DOHH2 (cell line): ENCODE measurements around the gene ADGRG1.
A peak's percentile ranks its signal among the peaks of the same experiment; 100 is the strongest.

ENCODE experiments used
- H3F3A ChIP-seq: fragments of 200-600 bp; sonication (generic), shearing (Covaris generic); 2 replicates; pipeline ENCODE4 v1.6.0; 2016; ENCODE audit warnings: antibody characterized with exemption, mild to moderate bottlenecking; ENCODE audit not compliant: control insufficient read depth, insufficient read depth
- H3K27ac ChIP-seq: fragments of 200-600 bp; sonication (generic); 2 replicates; pipeline ENCODE4 v1.5.1; 2014; ENCODE audit warnings: low read depth, mild to moderate bottlenecking, low read length, moderate library complexity
- H3K27me3 ChIP-seq: fragments of 200-600 bp; sonication (generic); 2 replicates; pipeline ENCODE4 v1.6.1; 2014; ENCODE audit warnings: mild to moderate bottlenecking, low read length, mixed read lengths; ENCODE audit not compliant: control insufficient read depth
- H3K36me3 ChIP-seq: fragments of 200-600 bp; sonication (generic); 2 replicates; pipeline ENCODE4 v1.6.1; 2014; ENCODE audit warnings: mild to moderate bottlenecking, low read length, moderate library complexity, mixed read lengths; ENCODE audit not compliant: control insufficient read depth
- H3K4me1 ChIP-seq: fragments of 200-600 bp; sonication (generic); 2 replicates; pipeline ENCODE4 v1.6.1; 2014; ENCODE audit warnings: mild to moderate bottlenecking, low read length, mixed read lengths; ENCODE audit not compliant: control insufficient read depth
- H3K4me2 ChIP-seq: fragments of 200-600 bp; sonication (generic); 2 replicates; pipeline ENCODE4 v1.6.0; 2014; ENCODE audit warnings: mild to moderate bottlenecking, low read length, moderate library complexity
- H3K4me3 ChIP-seq: fragments of 200-600 bp; sonication (generic); 2 replicates; pipeline ENCODE4 v1.5.1; 2014; ENCODE audit warnings: mild to moderate bottlenecking, low read length, mixed read lengths
- H3K79me2 ChIP-seq: fragments of 200-600 bp; sonication (generic); 2 replicates; pipeline ENCODE4 v1.6.1; 2014; ENCODE audit warnings: mild to moderate bottlenecking, low read length, mixed read lengths; ENCODE audit not compliant: control insufficient read depth
- H3K9me2 ChIP-seq: fragments of 200-600 bp; sonication (generic); replicated peaks from 2 replicates; pipeline ENCODE4 v1.6.1; 2014; ENCODE audit warnings: mild to moderate bottlenecking, low read length, mixed read lengths; ENCODE audit not compliant: control insufficient read depth
- H3K9me3 ChIP-seq: fragments of 200-600 bp; sonication (generic); 2 replicates; pipeline ENCODE4 v1.6.1; 2014; ENCODE audit warnings: antibody characterized with exemption, low read length, mixed read lengths; ENCODE audit not compliant: control insufficient read depth, insufficient read depth
- H4K20me1 ChIP-seq: fragments of 200-600 bp; sonication (generic); 2 replicates; pipeline ENCODE4 v1.6.0; 2014; ENCODE audit warnings: low read depth, mild to moderate bottlenecking, antibody characterized with exemption, low read length, moderate library complexity; ENCODE audit not compliant: control insufficient read depth, insufficient read depth
- EZH2phosphoT487 ChIP-seq: fragments of 200-600 bp; sonication (generic); IDR thresholded peaks from 2 replicates; pipeline ENCODE4 v1.6.1; 2017; ENCODE audit warnings: borderline replicate concordance, mild to moderate bottlenecking, antibody characterized with exemption, low read length, moderate library complexity, mixed read lengths
- TF ChIP-seq, protein P1 (sequence below): fragments of 200-600 bp; sonication (generic); IDR thresholded peaks from one replicate; pipeline ENCODE4 v1.5.1; 2014; ENCODE audit warnings: antibody characterized with exemption, mild to moderate bottlenecking, low read depth, low read length; ENCODE audit not compliant: poor library complexity, severe bottlenecking

Gene ADGRG1

GRCh38 chr16:57689762-57690558, 61.5 kb downstream of the ADGRG1 start:
- H3K4me3 ChIP-seq, result peak overlapping the region; percentile 19
- no peaks in the 10 kb centered on the region for H3K79me2 ChIP-seq
- no peaks in the 10 kb centered on the region for H4K20me1 ChIP-seq
- H3K4me2 ChIP-seq, result peak overlapping the region; percentile 44
- H3F3A ChIP-seq, result no peaks in the 10 kb centered on the region
- H3K9me2 ChIP-seq, result no peaks in the 10 kb centered on the region
- peaks cover 29% of the 10 kb centered on the region for H3K4me1 ChIP-seq
- H3K36me3 ChIP-seq, result no peaks in the 10 kb centered on the region
- H3K27me3 ChIP-seq, result no peaks in the 10 kb centered on the region; the same call in 1 of the 2 replicates
- TF ChIP-seq, protein P1, sequence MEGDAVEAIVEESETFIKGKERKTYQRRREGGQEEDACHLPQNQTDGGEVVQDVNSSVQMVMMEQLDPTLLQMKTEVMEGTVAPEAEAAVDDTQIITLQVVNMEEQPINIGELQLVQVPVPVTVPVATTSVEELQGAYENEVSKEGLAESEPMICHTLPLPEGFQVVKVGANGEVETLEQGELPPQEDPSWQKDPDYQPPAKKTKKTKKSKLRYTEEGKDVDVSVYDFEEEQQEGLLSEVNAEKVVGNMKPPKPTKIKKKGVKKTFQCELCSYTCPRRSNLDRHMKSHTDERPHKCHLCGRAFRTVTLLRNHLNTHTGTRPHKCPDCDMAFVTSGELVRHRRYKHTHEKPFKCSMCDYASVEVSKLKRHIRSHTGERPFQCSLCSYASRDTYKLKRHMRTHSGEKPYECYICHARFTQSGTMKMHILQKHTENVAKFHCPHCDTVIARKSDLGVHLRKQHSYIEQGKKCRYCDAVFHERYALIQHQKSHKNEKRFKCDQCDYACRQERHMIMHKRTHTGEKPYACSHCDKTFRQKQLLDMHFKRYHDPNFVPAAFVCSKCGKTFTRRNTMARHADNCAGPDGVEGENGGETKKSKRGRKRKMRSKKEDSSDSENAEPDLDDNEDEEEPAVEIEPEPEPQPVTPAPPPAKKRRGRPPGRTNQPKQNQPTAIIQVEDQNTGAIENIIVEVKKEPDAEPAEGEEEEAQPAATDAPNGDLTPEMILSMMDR, result no peak
- TF ChIP-seq EZH2phosphoT487, result no peak
- H3K27ac ChIP-seq, result peak overlapping the region; percentile 1; the same call in 1 of the 2 replicates
- no peaks in the 10 kb centered on the region for H3K9me3 ChIP-seq

- TF ChIP-seq, protein P1, result no peak
- TF ChIP-seq EZH2phosphoT487, result no peak
- H3K4me2 ChIP-seq, result no peak overlapping the region
- no peaks in the 10 kb centered on the region for H3K79me2 ChIP-seq
- H3K9me3 ChIP-seq, result no peaks in the 10 kb centered on the region
- H4K20me1 ChIP-seq, result no peaks in the 10 kb centered on the region
- H3K36me3 ChIP-seq, result no peaks in the 10 kb centered on the region
- no peak overlapping the region for H3K27ac ChIP-seq
- no peaks in the 10 kb centered on the region for H3K9me2 ChIP-seq
- H3K4me3 ChIP-seq, result no peak overlapping the region
- H3K4me1 ChIP-seq, result peaks cover 34% of the 10 kb centered on the region
- H3K27me3 ChIP-seq, result no peaks in the 10 kb centered on the region; the same call in 1 of the 2 replicates
- no peaks in the 10 kb centered on the region for H3F3A ChIP-seq
Observed at GRCh38 chr16:57690782-57691471, 62.5 kb downstream of the ADGRG1 start.

GRCh38 chr16:57692636-57693035, 64.2 kb downstream of the ADGRG1 start:
- TF ChIP-seq, protein P1, result no peak
- TF ChIP-seq EZH2phosphoT487, result no peak
- Histone ChIP-seq H3K4me1 (peaks cover 34% of the 10 kb centered on the region), H3K9me2 (no peaks in the 10 kb centered on the region), H3K4me2 (no peak overlapping the region), H3F3A (no peaks in the 10 kb centered on the region), H3K36me3 (no peaks in the 10 kb centered on the region), H3K9me3 (no peaks in the 10 kb centered on the region), H3K4me3 (no peak overlapping the region), H3K27me3 (no peaks in the 10 kb centered on the region; the same call in 1 of the 2 replicates), H3K27ac (no peak overlapping the region), H4K20me1 (no peaks in the 10 kb centered on the region), H3K79me2 (no peaks in the 10 kb centered on the region)
